Measurements from ENCODE around the gene AUTS2.

DNA sequence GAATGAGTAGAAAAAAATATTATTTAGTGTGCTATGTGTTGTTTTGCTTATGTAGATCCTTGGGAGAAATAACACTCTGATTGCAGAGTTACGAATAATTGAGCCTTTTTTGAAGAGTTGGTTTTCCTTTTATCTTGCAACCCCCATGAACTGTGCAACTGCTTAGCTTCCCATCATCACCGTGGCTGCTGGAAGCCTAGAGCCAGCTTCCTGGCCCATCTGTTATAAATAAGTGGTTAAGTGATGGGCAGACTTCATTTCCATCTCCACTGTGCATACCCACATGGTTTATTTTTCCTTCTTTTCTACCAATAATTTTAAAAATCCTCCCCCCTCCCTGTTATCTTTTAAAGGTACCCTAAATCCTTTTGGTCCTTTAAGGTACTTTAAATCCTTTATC is 978.8 kb downstream of the AUTS2 start:
- TF ChIP-seq, protein P1, sequence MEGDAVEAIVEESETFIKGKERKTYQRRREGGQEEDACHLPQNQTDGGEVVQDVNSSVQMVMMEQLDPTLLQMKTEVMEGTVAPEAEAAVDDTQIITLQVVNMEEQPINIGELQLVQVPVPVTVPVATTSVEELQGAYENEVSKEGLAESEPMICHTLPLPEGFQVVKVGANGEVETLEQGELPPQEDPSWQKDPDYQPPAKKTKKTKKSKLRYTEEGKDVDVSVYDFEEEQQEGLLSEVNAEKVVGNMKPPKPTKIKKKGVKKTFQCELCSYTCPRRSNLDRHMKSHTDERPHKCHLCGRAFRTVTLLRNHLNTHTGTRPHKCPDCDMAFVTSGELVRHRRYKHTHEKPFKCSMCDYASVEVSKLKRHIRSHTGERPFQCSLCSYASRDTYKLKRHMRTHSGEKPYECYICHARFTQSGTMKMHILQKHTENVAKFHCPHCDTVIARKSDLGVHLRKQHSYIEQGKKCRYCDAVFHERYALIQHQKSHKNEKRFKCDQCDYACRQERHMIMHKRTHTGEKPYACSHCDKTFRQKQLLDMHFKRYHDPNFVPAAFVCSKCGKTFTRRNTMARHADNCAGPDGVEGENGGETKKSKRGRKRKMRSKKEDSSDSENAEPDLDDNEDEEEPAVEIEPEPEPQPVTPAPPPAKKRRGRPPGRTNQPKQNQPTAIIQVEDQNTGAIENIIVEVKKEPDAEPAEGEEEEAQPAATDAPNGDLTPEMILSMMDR (IDR thresholded peaks at IDR 0.05; ENCODE audit: insufficient read depth, low read length, poor library complexity, severe bottlenecking): no peak
- TF ChIP-seq EZH2phosphoT487 (conservative IDR thresholded peaks at IDR 0.05; ENCODE audit: low read length): no peak

Measured in SU-DHL-6 (cell line).